HEK293 (cell line): ENCODE measurements around the gene FAM193A.

Experiments
- CTCF ChIA-PET: fragments of 350-600 bp; formaldehyde crosslinking; extraction: SDS; loops from one replicate; lab custom pipeline; 2021; ENCODE audit warnings: antibody characterized with exemption; lab: Yijun Ruan, JAX
- POLR2A ChIA-PET: fragments of 300-600 bp; formaldehyde crosslinking; extraction: SDS; loops from one replicate; lab custom pipeline; 2020; ENCODE audit warnings: antibody characterized with exemption, inconsistent platforms; lab: Yijun Ruan, JAX
- H3K27ac ChIP-seq: fragments of 200-500 bp; sonication (Bioruptor generic); 2 replicates; pipeline ENCODE4 v1.5.1; 2014; ENCODE audit warnings: low read depth, low read length, control low read depth, inconsistent platforms; ENCODE audit errors: extremely low read depth
- H3K36me3 ChIP-seq, 2 experiments: fragments of 200-500 bp in 1 of 2; sonication (Bioruptor generic) in 1 of 2; 1 replicate in 1 of 2; 2 replicates in 1 of 2; pipeline ENCODE4 v1.5.1; 2014 to 2017; ENCODE audit warnings: inconsistent platforms in 2 of 2, low read length in 2 of 2; ENCODE audit not compliant: control insufficient read depth in 2 of 2, insufficient read depth in 1 of 2
- H3K4me1 ChIP-seq: fragments of 200-500 bp; sonication (Bioruptor generic); 2 replicates; pipeline ENCODE4 v1.5.1; 2014; ENCODE audit warnings: mild to moderate bottlenecking, low read length, inconsistent platforms; ENCODE audit not compliant: control insufficient read depth, insufficient read depth
- H3K4me3 ChIP-seq: 2 replicates; pipeline ENCODE4 v1.5.1; 2011; ENCODE audit warnings: low read depth, mild to moderate bottlenecking, control low read depth, low read length, moderate library complexity
- H3K9me3 ChIP-seq: fragments of 200-500 bp; sonication (Bioruptor generic); 2 replicates; pipeline ENCODE4 v1.5.1; 2014; ENCODE audit warnings: low read depth, low read length, inconsistent platforms; ENCODE audit not compliant: control insufficient read depth, insufficient read depth
- AEBP2 ChIP-seq: fragments of 450-650 bp; formaldehyde crosslinking; IDR thresholded peaks from 2 replicates; pipeline ENCODE4 v1.5.1; 2016; ENCODE audit warnings: missing biosample characterization, missing genetic modification characterization, borderline replicate concordance
- GLIS2 ChIP-seq: fragments of 450-650 bp; formaldehyde crosslinking; IDR thresholded peaks from 2 replicates; pipeline ENCODE4 v1.5.1; 2016; ENCODE audit warnings: missing biosample characterization, missing genetic modification characterization
- KLF10 ChIP-seq: fragments of 450-650 bp; IDR thresholded peaks from 2 replicates; pipeline ENCODE4 v1.5.1; 2018; ENCODE audit warnings: missing biosample characterization, mild to moderate bottlenecking, missing genetic modification characterization
- MEIS1 ChIP-seq: sonication (generic); formaldehyde crosslinking; IDR thresholded peaks from 2 replicates; pipeline ENCODE4 v1.8.1; 2022; ENCODE audit warnings: missing genetic modification reagents, mild to moderate bottlenecking, borderline replicate concordance
- OSR2 ChIP-seq: fragments of 450-650 bp; formaldehyde crosslinking; IDR thresholded peaks from 2 replicates; pipeline ENCODE4 v1.5.1; 2016; ENCODE audit warnings: missing biosample characterization, missing genetic modification characterization
- REPIN1 ChIP-seq: fragments of 450-650 bp; formaldehyde crosslinking; IDR thresholded peaks from 2 replicates; pipeline ENCODE4 v1.5.1; 2017; ENCODE audit warnings: missing biosample characterization, missing genetic modification characterization, low read depth
- ZBTB7A ChIP-seq: fragments of 450-650 bp; formaldehyde crosslinking; IDR thresholded peaks from 2 replicates; pipeline ENCODE4 v1.5.1; 2016; ENCODE audit warnings: low read depth, missing biosample characterization, missing genetic modification characterization
- ZFHX2 ChIP-seq: fragments of 450-650 bp; formaldehyde crosslinking; conservative IDR thresholded peaks from 2 replicates; pipeline ENCODE4 v1.5.1; 2016; ENCODE audit warnings: missing biosample characterization, missing genetic modification characterization
- ZNF112 ChIP-seq: fragments of 450-650 bp; formaldehyde crosslinking; IDR thresholded peaks from 2 replicates; pipeline ENCODE4 v1.5.0; 2017; ENCODE audit warnings: missing biosample characterization, missing genetic modification characterization
- ZNF175 ChIP-seq: fragments of 450-650 bp; formaldehyde crosslinking; IDR thresholded peaks from 2 replicates; pipeline ENCODE4 v1.5.1; 2016; ENCODE audit warnings: missing biosample characterization, missing genetic modification characterization
- ZNF19 ChIP-seq: fragments of 450-650 bp; formaldehyde crosslinking; IDR thresholded peaks from 2 replicates; pipeline ENCODE4; 2016; ENCODE audit warnings: missing biosample characterization, missing genetic modification characterization, low read depth
- ZNF221 ChIP-seq: fragments of 450-650 bp; formaldehyde crosslinking; IDR thresholded peaks from 2 replicates; pipeline ENCODE4 v1.5.1; 2017; ENCODE audit warnings: missing biosample characterization, missing genetic modification characterization, borderline replicate concordance
- ZNF223 ChIP-seq: fragments of 450-650 bp; formaldehyde crosslinking; IDR thresholded peaks from 2 replicates; pipeline ENCODE4 v1.5.1; 2016; ENCODE audit warnings: missing biosample characterization, missing genetic modification characterization
- ZNF24 ChIP-seq: fragments of 450-650 bp; formaldehyde crosslinking; IDR thresholded peaks from 2 replicates; pipeline ENCODE4 v1.5.1; 2016; ENCODE audit warnings: missing biosample characterization, missing genetic modification characterization
- ZNF302 ChIP-seq: fragments of 450-650 bp; formaldehyde crosslinking; IDR thresholded peaks from 2 replicates; pipeline ENCODE4 v1.5.1; 2016; ENCODE audit warnings: missing biosample characterization, missing genetic modification characterization, low read depth
- ZNF433 ChIP-seq: fragments of 450-650 bp; formaldehyde crosslinking; IDR thresholded peaks from 2 replicates; pipeline ENCODE4 v1.5.1; 2016; ENCODE audit warnings: missing biosample characterization, missing genetic modification characterization, low read depth
- ZNF560 ChIP-seq: fragments of 450-650 bp; formaldehyde crosslinking; IDR thresholded peaks from 2 replicates; pipeline ENCODE4 v1.5.1; 2017; ENCODE audit warnings: missing biosample characterization, missing genetic modification characterization, borderline replicate concordance
- ZNF621 ChIP-seq: fragments of 450-650 bp; formaldehyde crosslinking; IDR thresholded peaks from 2 replicates; pipeline ENCODE4 v1.5.1; 2017; ENCODE audit warnings: missing biosample characterization, missing genetic modification characterization
- ZNF629 ChIP-seq: fragments of 450-650 bp; formaldehyde crosslinking; IDR thresholded peaks from 2 replicates; pipeline ENCODE4 v1.5.1; 2017; ENCODE audit warnings: missing biosample characterization, missing genetic modification characterization
- ZNF658 ChIP-seq: fragments of 450-650 bp; formaldehyde crosslinking; IDR thresholded peaks from 2 replicates; pipeline ENCODE4; 2016; ENCODE audit warnings: missing biosample characterization, missing genetic modification characterization
- ZNF76 ChIP-seq: fragments of 450-650 bp; formaldehyde crosslinking; IDR thresholded peaks from 2 replicates; pipeline ENCODE4; 2016; ENCODE audit warnings: low read depth, missing biosample characterization, missing genetic modification characterization, borderline replicate concordance
- ZNF785 ChIP-seq: fragments of 450-650 bp; formaldehyde crosslinking; IDR thresholded peaks from 2 replicates; pipeline ENCODE4 v1.5.1; 2016; ENCODE audit warnings: missing biosample characterization, missing genetic modification characterization
- ZSCAN23 ChIP-seq: fragments of 450-650 bp; formaldehyde crosslinking; IDR thresholded peaks from 2 replicates; pipeline ENCODE4 v1.5.1; 2016; ENCODE audit warnings: missing biosample characterization, missing genetic modification characterization
- TF ChIP-seq, protein P1 (sequence below): fragments of 450-650 bp; formaldehyde crosslinking; IDR thresholded peaks from 2 replicates; pipeline ENCODE4 v1.5.1; 2016; ENCODE audit warnings: missing biosample characterization, missing genetic modification characterization, low read depth

Gene FAM193A

GRCh38 chr4:2695346-2696060 is 159.1 kb downstream of the FAM193A start (continued):
- TF ChIP-seq ZNF19 (tag by site-specific recombination) (no peak), KLF10 (tag by site-specific recombination) (no peak), REPIN1 (tag by site-specific recombination) (no peak), ZNF629 (tag by site-specific recombination) (no peak), ZNF433 (tag by site-specific recombination) (no peak), ZBTB7A (no peak), ZNF302 (tag by site-specific recombination) (no peak), ZNF24 (tag by site-specific recombination) (no peak), AEBP2 (tag by site-specific recombination) (no peak), ZNF621 (tag by site-specific recombination) (no peak)
- TF ChIP-seq, protein P1, sequence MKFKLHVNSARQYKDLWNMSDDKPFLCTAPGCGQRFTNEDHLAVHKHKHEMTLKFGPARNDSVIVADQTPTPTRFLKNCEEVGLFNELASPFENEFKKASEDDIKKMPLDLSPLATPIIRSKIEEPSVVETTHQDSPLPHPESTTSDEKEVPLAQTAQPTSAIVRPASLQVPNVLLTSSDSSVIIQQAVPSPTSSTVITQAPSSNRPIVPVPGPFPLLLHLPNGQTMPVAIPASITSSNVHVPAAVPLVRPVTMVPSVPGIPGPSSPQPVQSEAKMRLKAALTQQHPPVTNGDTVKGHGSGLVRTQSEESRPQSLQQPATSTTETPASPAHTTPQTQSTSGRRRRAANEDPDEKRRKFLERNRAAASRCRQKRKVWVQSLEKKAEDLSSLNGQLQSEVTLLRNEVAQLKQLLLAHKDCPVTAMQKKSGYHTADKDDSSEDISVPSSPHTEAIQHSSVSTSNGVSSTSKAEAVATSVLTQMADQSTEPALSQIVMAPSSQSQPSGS (tag by site-specific recombination): no peak

- TF ChIP-seq MEIS1: no peak
- TF ChIP-seq ZNF175: no peak
- no peak for TF ChIP-seq ZNF76 (tag by site-specific recombination)
- no peak for TF ChIP-seq ZNF785 (tag by site-specific recombination)
- TF ChIP-seq ZNF112 (tag by site-specific recombination): no peak
- no peak for TF ChIP-seq GLIS2 (tag by site-specific recombination)
- TF ChIP-seq ZSCAN23 (tag by site-specific recombination): no peak
- no peak for TF ChIP-seq ZNF221 (tag by site-specific recombination)
- no peak for TF ChIP-seq ZNF223 (tag by site-specific recombination)
- TF ChIP-seq ZNF433 (tag by site-specific recombination): no peak
- no peak for TF ChIP-seq ZNF658 (tag by site-specific recombination)
- TF ChIP-seq ZFHX2 (tag by site-specific recombination): no peak
- no peak for TF ChIP-seq OSR2
- TF ChIP-seq ZNF560 (tag by site-specific recombination): no peak
- H3K4me1 ChIP-seq: no peaks in the 10 kb centered on the region
- H3K36me3 ChIP-seq: peaks cover 0 to 97% of the 10 kb centered on the region in 2 experiments
- no peak overlapping the region for H3K27ac ChIP-seq
- no peaks in the 10 kb centered on the region for H3K9me3 ChIP-seq
- ChIA-PET CTCF (interaction anchor here (0.7 to 0.8 kb wide), 2 partner anchors 22 to 220 kb away, joined by 3 to 4 read pairs; no protein-coding TSS in a partner anchor), POLR2A (no interaction called here)
- no peak overlapping the region for H3K4me3 ChIP-seq
Measured at GRCh38 chr4:2696423-2696822, 160.0 kb downstream of the FAM193A start.
